HG03025 (cell line): ENCODE measurements around the gene MIER1.

Experiments used
- ATAC-seq: cut with Tn5 transposase; IDR thresholded peaks from one replicate; pipeline ENCODE4 v1.9.1; 2021; ENCODE audit warnings: mild to moderate bottlenecking, moderate library complexity; ENCODE audit not compliant: unreplicated experiment, low FRiP score

MIER1 gene

GRCh38 chr1:66996018-66996682, 71.4 kb downstream of the MIER1 start:
- ATAC-seq, result no peak

- ATAC-seq, result no peak
Measured at GRCh38 chr1:66998972-66999371, 74.2 kb downstream of the MIER1 start.

- no peak for ATAC-seq
Measured at GRCh38 chr1:66999640-67000400, 75.0 kb downstream of the MIER1 start.

- ATAC-seq, result no peak
Measured at GRCh38 chr1:67001682-67002425, 77.1 kb downstream of the MIER1 start.

- no peak for ATAC-seq
Measured at GRCh38 chr1:67004176-67004575, 79.4 kb downstream of the MIER1 start.

- no peak for ATAC-seq
Measured at GRCh38 chr1:67005068-67005467, 80.3 kb downstream of the MIER1 start.

GRCh38 chr1:67009792-67010191, 85.0 kb downstream of the MIER1 start:
- ATAC-seq, result no peak

- no peak for ATAC-seq
Measured at GRCh38 chr1:67013573-67013972, 88.8 kb downstream of the MIER1 start.

- no peak for ATAC-seq
Measured at GRCh38 chr1:67018574-67018973, 93.8 kb downstream of the MIER1 start.

- no peak for ATAC-seq
Measured at GRCh38 chr1:67019121-67019520, 94.3 kb downstream of the MIER1 start.

- ATAC-seq, result no peak
Measured at GRCh38 chr1:67019600-67020136, 94.9 kb downstream of the MIER1 start.

GRCh38 chr1:67020304-67020703, 95.5 kb downstream of the MIER1 start:
- no peak for ATAC-seq

- no peak for ATAC-seq
Measured at GRCh38 chr1:67020765-67021164, 96.0 kb downstream of the MIER1 start.

GRCh38 chr1:67029472-67029871, 104.7 kb downstream of the MIER1 start:
- ATAC-seq, result no peak

GRCh38 chr1:67031121-67031858, 106.5 kb downstream of the MIER1 start:
- ATAC-seq, result no peak

- ATAC-seq, result no peak
Measured at GRCh38 chr1:67031859-67032247, 107.1 kb downstream of the MIER1 start.
